GM12878 (cell line): ENCODE results near the gene RBPJ. TPM values are rescaled to one million over a fixed set of nuclear protein-coding genes. Genes with fewer than 3 reads are reported as not detected.

Experiments
- ASH2L ChIP-seq: fragments of 300-600, 200-600 bp; sonication (generic); IDR thresholded peaks from 2 replicates; pipeline ENCODE4 v1.6.1; 2017; ENCODE audit warnings: low read depth, mild to moderate bottlenecking, borderline replicate concordance
- EGR1 ChIP-seq, 2 experiments: IDR thresholded peaks; 1 replicate in 1 of 2; 2 replicates in 1 of 2; pipeline ENCODE4 v1.6.1; 2011 to 2012; ENCODE audit warnings: low read depth in 2 of 2, low read length in 2 of 2, borderline replicate concordance in 1 of 2, mild to moderate bottlenecking in 1 of 2, moderate library complexity in 1 of 2
- NFIC ChIP-seq: IDR thresholded peaks from 2 replicates; pipeline ENCODE4 v1.6.1; 2012; ENCODE audit warnings: low read depth, mild to moderate bottlenecking, inconsistent platforms, low read length, moderate library complexity
- NFXL1 ChIP-seq: fragments of 450-650 bp; IDR thresholded peaks from 2 replicates; pipeline ENCODE4 v1.6.1; 2017; ENCODE audit warnings: antibody characterized with exemption, mild to moderate bottlenecking, borderline replicate concordance
- NRF1 ChIP-seq: conservative IDR thresholded peaks from 2 replicates; pipeline ENCODE4 v1.6.1; 2011; ENCODE audit warnings: mild to moderate bottlenecking, low read depth, low read length, improper control_type of control experiment
- POLR2AphosphoS2 ChIP-seq: IDR thresholded peaks from 2 replicates; pipeline ENCODE4 v1.6.1; 2011; ENCODE audit warnings: low read depth, mild to moderate bottlenecking, low read length, improper control_type of control experiment, moderate library complexity
- SMAD5 ChIP-seq: IDR thresholded peaks from 2 replicates; pipeline ENCODE4 v1.6.1; 2016; ENCODE audit warnings: antibody characterized with exemption, low read depth
- SMARCA5 ChIP-seq: fragments of 450-650 bp; IDR thresholded peaks from 2 replicates; pipeline ENCODE4 v1.6.1; 2017; ENCODE audit warnings: mild to moderate bottlenecking
- SREBF1 ChIP-seq: IDR thresholded peaks from 2 replicates; pipeline ENCODE4 v1.6.1; 2012; ENCODE audit warnings: mild to moderate bottlenecking, low read length
- TAF1 ChIP-seq: IDR thresholded peaks from 2 replicates; pipeline ENCODE4 v1.6.1; 2011; ENCODE audit warnings: mild to moderate bottlenecking, low read depth, low read length, borderline replicate concordance
- YY1 ChIP-seq: IDR thresholded peaks from 2 replicates; pipeline ENCODE4 v1.6.1; 2011; ENCODE audit warnings: low read depth, mild to moderate bottlenecking, low read length
- polyA plus RNA-seq, 11 experiments: library from polyadenylated mRNA; depleted of rRNA in 4 of 11; unstranded in 6 of 11; stranded (reverse) in 5 of 11; fragments of >200 nt; fragmentation: Nextera tagmentation in 4 of 11; fragmentation: Illumina TruSeq in 1 of 11; extraction: Ambion mirVana in 4 of 11; extraction: Trizol in 1 of 11; gene quantifications; 1 replicate in 1 of 11; 2 replicates in 10 of 11; pipeline versions ENCODE4 v1.2.1 to v1.2.3, GENCODE V29; 2011 to 2016; ENCODE audit warnings: inconsistent platforms in 2 of 11, missing spikeins in 2 of 11, low read depth in 1 of 11
- total RNA-seq, 4 experiments: library from RNA; depleted of rRNA in 3 of 4; stranded (reverse); fragments of >200 nt in 3 of 4; fragmentation: Illumina TruSeq in 1 of 4; extraction: Trizol in 1 of 4; gene quantifications; 2 replicates each; pipeline versions ENCODE4 v1.2.1 to v1.2.3, GENCODE V29; 2013 to 2021
- TF ChIP-seq, protein P1 (sequence below): fragments of 450-650 bp; IDR thresholded peaks from 2 replicates; pipeline ENCODE4 v1.6.1; 2017; ENCODE audit warnings: mild to moderate bottlenecking
- TF ChIP-seq, protein P2 (sequence below): IDR thresholded peaks from 2 replicates; pipeline ENCODE4 v1.6.1; 2012; ENCODE audit warnings: improper control_type of control experiment, low read depth, low read length; ENCODE audit not compliant: insufficient replicate concordance
- TF ChIP-seq, protein P3 (sequence below): IDR thresholded peaks from 2 replicates; pipeline ENCODE4 v1.6.1; 2012; ENCODE audit warnings: mild to moderate bottlenecking, low read depth, low read length
- TF ChIP-seq, protein P4 (sequence below): fragments of 150-350 bp; IDR thresholded peaks from 2 replicates; pipeline ENCODE4 v1.6.1; 2016; ENCODE audit warnings: low read depth, low read length

The RBPJ gene
- total and polyA plus RNA-seq, 10 of the 15 experiments (the other 5 are each of a cell fraction or from before 2014, with no cell fraction given), result 24.5 to 87.6 (median 41.6) TPM

DNA sequence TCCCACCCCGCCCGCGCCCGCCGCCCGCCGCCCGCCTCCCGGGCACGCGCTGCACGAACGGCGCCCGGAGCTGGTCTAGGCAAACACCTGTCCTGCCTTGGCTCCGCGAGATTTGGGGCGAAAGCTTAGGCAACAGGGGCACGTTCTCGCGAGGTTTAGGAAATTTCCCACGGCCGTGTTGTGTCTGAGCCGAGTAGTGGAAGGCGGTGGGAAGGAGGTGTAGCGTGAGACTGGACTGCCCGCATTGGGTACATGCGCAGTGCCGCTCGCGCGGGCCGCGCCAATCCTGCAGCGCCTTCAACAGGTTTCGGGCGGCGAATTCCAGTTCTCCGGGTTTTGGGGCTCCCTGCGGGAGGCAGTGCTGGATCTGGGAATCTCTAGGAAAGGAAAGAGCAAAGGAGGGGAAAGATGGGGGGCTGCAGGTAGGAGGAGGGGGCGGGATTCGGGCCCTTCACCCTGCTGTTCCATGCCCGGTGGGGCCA, 1.3 kb upstream of the RBPJ start (continued):
- TF ChIP-seq, protein P1, sequence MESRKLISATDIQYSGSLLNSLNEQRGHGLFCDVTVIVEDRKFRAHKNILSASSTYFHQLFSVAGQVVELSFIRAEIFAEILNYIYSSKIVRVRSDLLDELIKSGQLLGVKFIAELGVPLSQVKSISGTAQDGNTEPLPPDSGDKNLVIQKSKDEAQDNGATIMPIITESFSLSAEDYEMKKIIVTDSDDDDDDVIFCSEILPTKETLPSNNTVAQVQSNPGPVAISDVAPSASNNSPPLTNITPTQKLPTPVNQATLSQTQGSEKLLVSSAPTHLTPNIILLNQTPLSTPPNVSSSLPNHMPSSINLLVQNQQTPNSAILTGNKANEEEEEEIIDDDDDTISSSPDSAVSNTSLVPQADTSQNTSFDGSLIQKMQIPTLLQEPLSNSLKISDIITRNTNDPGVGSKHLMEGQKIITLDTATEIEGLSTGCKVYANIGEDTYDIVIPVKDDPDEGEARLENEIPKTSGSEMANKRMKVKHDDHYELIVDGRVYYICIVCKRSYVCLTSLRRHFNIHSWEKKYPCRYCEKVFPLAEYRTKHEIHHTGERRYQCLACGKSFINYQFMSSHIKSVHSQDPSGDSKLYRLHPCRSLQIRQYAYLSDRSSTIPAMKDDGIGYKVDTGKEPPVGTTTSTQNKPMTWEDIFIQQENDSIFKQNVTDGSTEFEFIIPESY, result no peak
- TF ChIP-seq, protein P2, sequence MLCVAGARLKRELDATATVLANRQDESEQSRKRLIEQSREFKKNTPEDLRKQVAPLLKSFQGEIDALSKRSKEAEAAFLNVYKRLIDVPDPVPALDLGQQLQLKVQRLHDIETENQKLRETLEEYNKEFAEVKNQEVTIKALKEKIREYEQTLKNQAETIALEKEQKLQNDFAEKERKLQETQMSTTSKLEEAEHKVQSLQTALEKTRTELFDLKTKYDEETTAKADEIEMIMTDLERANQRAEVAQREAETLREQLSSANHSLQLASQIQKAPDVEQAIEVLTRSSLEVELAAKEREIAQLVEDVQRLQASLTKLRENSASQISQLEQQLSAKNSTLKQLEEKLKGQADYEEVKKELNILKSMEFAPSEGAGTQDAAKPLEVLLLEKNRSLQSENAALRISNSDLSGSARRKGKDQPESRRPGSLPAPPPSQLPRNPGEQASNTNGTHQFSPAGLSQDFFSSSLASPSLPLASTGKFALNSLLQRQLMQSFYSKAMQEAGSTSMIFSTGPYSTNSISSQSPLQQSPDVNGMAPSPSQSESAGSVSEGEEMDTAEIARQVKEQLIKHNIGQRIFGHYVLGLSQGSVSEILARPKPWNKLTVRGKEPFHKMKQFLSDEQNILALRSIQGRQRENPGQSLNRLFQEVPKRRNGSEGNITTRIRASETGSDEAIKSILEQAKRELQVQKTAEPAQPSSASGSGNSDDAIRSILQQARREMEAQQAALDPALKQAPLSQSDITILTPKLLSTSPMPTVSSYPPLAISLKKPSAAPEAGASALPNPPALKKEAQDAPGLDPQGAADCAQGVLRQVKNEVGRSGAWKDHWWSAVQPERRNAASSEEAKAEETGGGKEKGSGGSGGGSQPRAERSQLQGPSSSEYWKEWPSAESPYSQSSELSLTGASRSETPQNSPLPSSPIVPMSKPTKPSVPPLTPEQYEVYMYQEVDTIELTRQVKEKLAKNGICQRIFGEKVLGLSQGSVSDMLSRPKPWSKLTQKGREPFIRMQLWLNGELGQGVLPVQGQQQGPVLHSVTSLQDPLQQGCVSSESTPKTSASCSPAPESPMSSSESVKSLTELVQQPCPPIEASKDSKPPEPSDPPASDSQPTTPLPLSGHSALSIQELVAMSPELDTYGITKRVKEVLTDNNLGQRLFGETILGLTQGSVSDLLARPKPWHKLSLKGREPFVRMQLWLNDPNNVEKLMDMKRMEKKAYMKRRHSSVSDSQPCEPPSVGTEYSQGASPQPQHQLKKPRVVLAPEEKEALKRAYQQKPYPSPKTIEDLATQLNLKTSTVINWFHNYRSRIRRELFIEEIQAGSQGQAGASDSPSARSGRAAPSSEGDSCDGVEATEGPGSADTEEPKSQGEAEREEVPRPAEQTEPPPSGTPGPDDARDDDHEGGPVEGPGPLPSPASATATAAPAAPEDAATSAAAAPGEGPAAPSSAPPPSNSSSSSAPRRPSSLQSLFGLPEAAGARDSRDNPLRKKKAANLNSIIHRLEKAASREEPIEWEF, result peak; percentile 85
- TF ChIP-seq SMARCA5 (no peak), NFXL1 (no peak), TAF1 (peak; percentile 52; the same call in 1 of the 2 replicates), NFIC (no peak), POLR2AphosphoS2 (peak; percentile 7; the same call in 1 of the 2 replicates), SMAD5 (no peak), SREBF1 (no peak), ASH2L (no peak), EGR1 (IDR thresholded peaks at IDR 0.05; ENCODE audit: borderline replicate concordance in 1 of 2, low read depth in 2 of 2, low read length in 2 of 2) (peak in 1 of 2 experiments; percentile 23; a peak in 1 of 3 replicates), YY1 (0 out of 2 replicates have a peak, but pooled peaks have one; percentile 35), NRF1 (peak; percentile 71)
- TF ChIP-seq, protein P3, sequence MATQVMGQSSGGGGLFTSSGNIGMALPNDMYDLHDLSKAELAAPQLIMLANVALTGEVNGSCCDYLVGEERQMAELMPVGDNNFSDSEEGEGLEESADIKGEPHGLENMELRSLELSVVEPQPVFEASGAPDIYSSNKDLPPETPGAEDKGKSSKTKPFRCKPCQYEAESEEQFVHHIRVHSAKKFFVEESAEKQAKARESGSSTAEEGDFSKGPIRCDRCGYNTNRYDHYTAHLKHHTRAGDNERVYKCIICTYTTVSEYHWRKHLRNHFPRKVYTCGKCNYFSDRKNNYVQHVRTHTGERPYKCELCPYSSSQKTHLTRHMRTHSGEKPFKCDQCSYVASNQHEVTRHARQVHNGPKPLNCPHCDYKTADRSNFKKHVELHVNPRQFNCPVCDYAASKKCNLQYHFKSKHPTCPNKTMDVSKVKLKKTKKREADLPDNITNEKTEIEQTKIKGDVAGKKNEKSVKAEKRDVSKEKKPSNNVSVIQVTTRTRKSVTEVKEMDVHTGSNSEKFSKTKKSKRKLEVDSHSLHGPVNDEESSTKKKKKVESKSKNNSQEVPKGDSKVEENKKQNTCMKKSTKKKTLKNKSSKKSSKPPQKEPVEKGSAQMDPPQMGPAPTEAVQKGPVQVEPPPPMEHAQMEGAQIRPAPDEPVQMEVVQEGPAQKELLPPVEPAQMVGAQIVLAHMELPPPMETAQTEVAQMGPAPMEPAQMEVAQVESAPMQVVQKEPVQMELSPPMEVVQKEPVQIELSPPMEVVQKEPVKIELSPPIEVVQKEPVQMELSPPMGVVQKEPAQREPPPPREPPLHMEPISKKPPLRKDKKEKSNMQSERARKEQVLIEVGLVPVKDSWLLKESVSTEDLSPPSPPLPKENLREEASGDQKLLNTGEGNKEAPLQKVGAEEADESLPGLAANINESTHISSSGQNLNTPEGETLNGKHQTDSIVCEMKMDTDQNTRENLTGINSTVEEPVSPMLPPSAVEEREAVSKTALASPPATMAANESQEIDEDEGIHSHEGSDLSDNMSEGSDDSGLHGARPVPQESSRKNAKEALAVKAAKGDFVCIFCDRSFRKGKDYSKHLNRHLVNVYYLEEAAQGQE, result no peak
- TF ChIP-seq, protein P4, sequence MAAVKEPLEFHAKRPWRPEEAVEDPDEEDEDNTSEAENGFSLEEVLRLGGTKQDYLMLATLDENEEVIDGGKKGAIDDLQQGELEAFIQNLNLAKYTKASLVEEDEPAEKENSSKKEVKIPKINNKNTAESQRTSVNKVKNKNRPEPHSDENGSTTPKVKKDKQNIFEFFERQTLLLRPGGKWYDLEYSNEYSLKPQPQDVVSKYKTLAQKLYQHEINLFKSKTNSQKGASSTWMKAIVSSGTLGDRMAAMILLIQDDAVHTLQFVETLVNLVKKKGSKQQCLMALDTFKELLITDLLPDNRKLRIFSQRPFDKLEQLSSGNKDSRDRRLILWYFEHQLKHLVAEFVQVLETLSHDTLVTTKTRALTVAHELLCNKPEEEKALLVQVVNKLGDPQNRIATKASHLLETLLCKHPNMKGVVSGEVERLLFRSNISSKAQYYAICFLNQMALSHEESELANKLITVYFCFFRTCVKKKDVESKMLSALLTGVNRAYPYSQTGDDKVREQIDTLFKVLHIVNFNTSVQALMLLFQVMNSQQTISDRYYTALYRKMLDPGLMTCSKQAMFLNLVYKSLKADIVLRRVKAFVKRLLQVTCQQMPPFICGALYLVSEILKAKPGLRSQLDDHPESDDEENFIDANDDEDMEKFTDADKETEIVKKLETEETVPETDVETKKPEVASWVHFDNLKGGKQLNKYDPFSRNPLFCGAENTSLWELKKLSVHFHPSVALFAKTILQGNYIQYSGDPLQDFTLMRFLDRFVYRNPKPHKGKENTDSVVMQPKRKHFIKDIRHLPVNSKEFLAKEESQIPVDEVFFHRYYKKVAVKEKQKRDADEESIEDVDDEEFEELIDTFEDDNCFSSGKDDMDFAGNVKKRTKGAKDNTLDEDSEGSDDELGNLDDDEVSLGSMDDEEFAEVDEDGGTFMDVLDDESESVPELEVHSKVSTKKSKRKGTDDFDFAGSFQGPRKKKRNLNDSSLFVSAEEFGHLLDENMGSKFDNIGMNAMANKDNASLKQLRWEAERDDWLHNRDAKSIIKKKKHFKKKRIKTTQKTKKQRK, result no peak
